NCI-H146 (cell line): ENCODE data around the gene KLK8.
"Not testable (repeated sequence)": the region's sequence is repeated elsewhere in the genome, so short reads cannot be mapped to it uniquely, and the experiment has no call there.

Source experiments
- DNase-seq: peaks from one replicate; lab custom pipeline; 2025; lab: John Stamatoyannopoulos, UW

The KLK8 gene

DNA sequence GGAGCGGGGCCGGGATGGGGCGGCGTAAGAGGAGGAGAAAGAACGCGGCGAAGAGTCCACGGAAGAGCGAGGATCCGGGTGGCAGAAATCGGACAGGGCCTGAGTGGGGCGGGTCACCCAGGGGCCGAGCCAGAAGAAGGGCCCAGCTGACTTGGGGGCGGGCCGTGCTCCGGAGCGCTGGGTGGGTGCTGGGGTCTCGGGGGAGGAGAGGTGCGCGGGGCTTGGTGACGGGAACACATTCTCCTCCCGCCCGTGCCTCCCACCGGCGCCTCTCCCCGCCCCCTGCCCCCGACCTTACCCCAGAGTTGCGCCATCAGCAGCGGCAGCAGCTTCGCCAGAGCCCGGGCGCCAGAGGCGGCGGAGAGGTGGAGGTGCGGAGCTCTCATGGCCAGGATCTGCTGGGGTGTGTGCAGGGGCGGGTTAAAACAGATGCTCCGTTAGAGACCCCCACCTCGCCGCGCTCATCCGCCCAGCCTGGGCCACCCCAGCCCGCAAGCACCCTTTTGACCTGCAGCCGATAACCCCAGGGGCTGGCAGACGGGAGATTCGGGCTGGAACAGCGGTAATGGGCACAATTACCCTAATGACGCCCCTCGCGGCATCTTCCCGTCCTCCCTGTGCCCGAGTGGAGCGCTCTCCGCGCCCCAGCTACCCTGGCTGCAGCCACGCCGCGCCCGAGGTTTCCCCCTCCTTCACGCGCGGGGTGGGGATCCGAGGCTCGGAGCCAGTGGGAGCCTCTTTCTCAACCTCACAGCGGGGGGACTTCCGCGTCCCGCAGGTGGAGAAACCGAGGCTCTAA is 17.5 kb upstream of the KLK8 start:
- DNase-seq = no peak

DNA sequence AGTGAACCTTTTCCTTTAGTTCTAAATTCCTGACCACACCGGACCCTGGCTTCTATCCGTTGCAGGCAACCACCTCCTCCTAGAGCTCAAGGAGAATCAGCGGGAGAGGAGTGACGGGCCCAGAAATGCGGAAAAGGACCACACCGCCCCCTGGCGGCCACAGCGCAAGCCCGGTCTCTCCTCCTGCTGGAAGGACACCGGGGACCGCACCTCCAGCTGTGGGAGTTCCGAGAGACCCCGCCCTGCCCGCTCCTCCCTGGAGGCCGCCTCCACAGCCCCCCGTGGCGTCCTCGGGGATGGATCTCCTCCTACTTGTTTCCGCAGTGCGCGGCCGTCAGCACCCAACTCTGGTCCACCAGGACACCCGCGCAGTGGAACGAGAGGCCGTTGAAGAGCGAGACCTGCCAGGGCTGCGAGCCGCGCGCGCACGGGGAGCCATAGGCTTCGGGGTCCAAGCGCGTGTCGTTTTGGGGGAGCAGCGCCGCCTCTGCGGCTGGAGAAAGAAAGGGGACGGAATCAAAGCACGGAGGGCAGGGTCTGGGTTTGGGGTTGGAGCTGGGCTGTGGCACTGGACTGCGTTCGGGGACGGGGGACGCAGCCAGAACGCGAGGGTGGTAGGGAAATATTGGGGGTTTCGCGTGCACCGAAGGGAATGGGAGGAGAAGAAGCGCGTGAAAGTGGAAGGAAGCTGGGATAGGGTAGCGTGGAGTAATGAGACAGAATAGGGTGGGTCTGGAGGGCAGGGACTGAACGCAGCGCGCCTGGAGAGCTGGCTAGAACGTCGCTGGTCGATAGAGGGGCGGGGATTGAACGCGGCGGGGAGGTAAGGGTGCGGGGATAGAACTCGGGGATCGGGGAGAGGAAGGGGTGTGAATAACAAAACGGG is 15.6 kb upstream of the KLK8 start:
- DNase-seq = peak; percentile 67

DNA sequence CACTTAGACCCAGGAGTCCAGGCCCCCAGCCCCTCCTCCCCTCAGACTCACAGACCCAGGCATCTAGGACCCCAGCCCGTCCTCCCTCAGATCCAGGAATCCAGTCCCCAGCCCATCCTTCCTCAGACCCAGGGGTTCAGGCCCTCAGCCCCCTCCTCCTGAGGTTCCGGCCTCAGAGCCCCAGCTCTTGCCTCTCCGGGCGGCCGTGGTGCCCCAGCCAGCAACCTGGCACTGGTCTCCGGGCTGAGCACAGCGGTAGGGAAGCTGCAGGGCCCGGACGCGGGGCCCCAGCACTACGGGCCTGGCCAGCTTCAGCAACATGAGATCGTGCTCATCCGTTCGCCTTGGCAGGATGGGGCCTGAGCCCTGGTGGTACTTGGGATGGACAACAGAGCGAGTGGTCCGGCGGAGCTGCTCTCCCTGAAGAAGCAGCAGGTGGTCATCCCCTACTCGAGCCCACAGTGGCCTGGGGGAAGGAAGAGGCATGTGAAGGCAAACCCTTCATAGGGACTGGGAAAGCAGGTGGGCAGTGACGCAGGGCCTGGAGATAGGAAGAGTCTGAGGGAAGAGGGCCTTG is 14.4 kb upstream of the KLK8 start:
- no peak for DNase-seq

DNA sequence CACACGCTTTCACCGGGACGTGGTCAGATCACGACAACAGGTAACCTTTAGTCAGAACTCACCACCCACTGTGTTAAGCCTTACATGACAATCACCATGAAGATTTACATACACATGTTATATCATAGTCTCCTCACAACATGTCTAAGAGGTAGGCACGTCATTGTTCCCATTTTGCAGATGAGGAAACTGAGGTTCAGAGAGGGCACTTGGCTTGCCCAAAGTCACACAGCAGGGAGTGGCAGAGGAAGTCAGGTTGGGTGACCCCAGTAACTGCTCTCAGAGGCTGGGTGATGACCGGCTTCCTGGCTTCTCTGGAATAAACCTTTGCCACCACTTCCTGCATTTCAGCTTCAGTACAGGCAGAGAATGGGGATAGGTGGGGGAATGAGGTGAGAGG is 12.8 kb upstream of the KLK8 start:
- no peak for DNase-seq

DNA sequence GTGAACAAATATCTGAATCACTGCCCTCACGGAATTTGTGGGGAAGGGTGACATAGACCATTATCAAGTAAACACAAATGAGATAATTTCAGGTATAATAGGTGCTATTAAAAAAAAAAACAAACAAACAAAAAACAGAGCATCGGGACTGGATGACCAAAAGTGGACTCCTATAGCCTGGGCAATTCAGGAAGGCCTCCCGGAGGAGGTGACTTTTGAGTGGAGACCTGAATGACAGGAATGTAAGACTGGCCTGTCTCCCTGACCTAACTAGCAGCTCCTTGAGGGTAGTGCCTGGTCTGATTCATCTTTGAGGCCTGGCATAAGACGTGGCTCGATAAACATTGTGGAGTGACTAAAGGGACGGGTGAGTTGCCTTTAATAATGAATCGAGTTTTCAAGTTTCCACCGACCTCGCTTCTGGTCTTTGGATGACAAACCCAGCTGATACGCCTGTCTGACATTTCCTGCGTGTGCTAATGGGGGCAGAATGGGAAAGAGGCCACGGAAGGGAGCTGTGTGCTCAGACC is 11.3 kb upstream of the KLK8 start:
- no peak for DNase-seq

DNA sequence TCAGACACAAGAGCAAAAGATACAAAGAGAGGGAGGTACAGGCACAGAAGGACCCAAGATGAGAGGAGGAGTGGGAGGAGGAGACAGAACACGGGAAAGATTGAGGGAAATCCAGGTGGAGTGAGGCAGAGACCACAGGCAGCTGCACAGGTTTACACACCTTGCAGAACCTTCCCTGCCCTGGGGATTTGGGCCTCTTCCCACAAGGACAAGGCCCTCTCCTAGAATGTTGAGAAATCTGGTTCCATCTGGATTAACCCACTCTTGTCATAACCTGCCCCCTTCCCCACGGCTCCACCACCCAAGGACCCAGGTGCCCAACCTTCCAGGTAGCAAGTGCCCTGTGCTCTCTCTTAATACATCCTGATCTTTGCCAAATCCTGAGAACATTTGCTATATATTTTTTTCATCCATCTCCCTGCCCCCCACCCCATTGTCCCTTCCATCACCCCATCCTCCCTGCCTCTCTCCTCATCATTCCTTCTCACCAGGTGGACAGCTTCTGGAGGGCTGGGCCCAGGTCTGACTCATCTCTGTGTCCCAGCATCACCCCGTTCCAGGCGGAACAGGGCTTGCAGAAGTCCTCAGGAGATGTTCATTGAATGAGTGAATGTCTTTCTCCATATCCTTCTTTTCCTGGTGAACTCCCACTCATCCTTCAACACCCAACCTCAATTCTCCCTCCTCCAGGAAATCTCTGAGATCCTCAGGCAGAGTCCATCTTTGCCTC is 8.8 kb upstream of the KLK8 start:
- no peak for DNase-seq

DNA sequence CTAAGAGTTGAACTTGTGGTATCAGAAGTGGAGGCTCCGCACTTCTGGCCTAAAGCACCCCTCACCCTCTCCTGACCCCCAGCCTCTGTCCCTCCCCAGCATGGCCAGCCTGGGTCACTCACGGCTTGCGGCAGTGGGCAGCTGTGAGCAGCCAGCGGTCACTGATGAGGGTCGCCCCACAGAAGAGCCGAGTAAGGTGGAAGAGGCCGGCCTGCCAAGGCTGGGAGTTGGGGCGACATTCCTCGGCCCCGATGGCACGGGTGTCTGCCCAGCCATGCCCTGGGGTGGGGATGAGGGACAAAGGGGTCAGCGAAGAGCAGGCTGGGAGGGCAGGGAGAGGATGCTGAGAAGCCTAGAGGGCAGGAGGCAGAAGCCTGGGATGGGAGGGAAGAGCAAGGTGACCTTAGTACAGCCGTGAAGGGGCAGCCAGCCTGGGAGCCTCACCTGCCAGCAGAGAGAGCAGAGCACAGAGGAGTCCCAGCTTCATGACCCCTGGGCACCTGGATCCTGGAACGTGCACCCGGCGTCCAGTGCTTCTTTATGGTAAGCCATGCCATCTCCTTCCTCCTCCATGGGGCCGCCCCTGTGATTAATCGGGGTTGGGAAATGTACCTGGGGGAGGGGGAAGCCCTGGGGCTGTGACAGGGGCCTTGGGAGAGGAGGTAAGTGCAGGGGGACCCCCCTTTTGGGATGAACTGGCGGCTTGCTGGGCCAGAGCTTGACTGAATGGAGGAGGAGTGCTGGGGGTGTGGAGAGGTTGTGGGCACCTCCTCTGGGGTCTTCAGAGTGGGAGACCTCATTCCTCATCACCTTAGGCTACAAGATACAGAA is 7.9 kb upstream of the KLK8 start:
- DNase-seq = no peak

DNA sequence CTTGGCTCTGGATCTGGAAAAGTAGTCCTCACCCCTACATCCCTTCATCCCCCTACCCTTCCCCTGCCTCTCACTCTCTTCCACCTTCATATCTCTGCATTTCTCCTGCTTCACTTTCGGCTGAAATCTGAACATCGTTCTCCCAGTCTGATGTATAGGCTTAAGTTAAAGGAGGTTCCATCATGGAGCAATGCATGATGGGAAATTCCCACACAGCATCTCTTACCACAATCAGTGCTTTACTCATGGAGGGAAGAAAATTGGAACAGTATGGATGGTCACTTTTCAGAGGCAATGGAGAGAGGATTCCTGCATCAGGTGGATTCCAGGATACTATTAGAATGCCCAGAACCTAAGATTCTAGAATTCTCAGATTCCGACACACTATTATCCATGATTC is 6.1 kb upstream of the KLK8 start:
- no peak for DNase-seq

DNA sequence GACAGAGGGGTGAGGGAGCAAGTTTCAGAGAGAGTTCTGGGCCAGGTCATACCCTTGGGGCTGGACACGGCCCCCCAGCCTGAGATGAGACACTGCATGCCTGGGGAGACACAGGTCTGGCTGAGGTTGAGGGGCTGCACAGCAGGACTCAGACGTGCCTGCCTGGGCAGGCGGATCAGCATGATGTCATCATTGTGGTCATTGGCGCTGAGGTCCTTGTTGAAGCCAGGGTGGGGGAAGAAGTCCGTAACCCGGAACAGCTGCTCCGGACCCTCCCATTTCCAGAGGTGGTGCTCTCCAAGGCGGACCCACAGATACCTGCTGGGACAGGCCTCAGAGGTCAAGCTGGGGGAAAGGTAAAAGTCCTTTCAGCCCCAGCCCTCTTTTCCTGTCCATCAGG is 5.0 kb upstream of the KLK8 start:
- DNase-seq = no peak

DNA sequence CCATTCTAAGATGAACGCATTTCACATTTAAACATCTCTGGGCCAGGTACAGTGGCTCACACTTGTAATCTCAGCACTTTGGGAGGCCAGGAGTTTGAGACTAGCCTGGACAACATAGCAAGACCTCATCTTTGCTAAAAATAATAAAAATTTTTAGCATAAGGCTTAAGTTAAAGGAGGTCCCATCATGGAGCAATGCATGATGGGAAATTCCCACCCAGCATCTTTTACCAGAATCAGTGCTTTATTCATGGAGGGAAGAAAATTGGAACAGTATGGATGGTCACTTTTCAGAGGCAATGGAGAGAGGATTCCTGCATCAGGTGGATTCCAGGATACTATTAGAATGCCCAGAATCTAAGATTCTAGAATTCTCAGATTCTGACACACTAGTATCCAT is 3.8 kb upstream of the KLK8 start:
- DNase-seq = no peak

DNA sequence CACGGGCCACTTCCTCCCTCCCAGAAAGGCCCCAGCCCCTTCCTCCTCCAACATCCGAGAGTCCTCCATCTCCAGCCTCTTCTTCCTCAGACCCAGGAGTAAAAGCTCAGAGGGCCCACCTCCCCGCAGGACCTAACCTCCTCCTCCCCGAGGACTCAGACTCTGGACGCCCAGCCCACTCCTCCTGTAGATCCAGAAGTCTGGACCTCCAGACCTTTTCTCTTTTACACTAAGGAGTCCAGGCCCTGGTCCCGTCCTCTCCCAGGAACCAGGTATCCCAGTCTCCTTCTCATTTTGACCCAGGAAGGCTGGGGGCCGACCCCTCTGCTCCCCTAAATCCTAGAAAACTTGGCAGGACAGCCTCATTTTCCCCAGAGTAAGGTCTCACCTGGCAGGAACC is 1.9 kb upstream of the KLK8 start:
- no peak for DNase-seq

DNA sequence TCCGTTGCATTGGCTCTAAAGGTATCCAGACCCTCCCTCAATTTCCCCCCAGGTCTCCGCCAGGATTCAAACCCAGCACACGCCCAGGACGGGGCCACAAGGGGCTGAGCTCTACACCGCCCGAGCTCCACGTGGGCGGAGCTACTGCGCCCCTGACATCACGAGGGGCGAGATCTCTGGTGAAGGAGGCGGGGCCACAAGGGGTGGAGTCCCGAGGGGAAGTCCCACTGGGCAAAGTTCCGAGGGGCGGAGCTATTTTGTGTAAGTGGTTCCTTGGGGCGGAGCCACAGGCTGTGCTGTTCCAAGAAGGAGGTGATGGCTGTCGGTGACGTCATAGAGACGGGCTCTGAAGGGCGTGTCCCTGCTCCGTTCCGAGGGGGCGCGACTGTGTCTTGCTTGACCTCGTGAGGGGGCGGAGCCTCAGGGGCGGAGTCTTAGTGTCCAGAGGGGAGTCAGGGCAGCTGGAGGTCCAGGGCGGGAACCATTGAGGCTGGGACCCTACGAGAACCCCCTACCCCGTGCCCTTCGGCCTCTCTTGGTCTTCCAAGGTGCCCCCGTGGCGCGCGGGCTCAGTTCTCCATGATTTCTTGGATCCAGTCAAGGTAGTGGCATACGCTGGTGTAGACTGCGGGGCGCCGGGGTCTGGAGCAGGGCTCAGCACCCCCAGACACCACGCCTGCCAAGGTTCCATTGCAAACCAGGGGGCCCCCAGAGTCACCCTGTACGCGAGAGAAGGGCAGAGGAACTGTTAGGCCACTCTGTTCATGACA is 1.3 kb upstream of the KLK8 start:
- no peak for DNase-seq

DNA sequence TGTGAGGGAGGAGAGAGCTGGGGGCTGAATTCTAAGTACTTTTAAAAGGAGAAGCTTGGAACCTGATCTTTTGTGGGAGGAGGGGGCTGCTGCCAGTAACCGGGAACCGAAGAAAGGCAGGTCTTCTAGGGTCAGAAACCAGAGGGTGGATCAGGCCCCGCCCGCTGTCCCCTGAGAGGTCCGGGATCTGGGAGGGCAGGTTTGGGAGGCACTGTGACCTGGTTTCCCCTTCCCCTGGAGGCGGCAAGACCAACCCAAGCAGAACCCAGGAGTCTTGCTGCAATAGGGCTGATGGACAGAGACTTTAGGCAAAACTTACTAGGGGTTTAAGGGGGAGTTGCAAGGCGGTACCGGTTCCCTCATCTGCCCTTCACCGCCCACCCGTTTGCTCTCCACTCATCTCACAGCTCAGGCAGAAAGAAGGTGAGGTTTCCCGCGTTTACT is 707 bp upstream of the KLK8 start:
- DNase-seq = no peak

DNA sequence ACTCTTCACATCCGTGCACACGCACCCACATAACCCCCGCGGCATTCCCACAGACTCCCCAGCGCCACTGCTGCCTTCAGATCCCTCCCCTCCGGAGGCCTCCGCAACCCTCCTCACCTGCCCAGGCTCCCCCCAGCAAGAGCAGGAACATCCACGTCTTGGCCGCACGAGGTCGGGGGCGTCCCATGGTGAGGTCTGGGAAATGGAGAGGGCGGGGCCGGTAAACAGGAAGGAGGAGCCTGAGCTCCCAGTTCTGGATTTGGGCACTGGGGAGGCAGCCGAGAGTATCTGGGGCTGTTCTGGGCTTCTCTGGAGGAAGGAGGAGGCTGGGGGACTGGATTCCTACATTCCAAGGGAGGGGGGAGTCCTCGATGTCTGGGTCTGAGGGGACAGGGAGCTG is 423 bp downstream of the KLK8 start:
- no peak for DNase-seq

DNA sequence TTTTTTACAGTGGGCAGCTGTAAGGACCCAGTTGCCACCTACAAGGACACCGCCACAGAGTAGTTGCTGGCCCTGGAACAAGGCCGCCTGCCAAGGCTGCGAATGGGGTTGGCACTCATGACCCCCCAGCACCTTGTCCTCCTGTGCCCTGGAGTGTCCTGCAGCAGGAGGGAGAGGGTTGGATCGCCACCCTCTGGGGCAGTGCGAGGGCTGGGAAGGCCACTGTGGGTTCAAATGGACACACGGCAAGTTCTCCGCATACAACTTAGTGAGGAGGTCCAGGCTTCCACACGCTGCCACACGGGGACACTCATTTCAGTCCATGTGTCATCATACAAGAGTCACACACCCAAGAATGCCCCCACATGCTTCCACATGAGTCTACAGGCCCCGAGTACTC is 978 bp downstream of the KLK8 start:
- no peak for DNase-seq

DNA sequence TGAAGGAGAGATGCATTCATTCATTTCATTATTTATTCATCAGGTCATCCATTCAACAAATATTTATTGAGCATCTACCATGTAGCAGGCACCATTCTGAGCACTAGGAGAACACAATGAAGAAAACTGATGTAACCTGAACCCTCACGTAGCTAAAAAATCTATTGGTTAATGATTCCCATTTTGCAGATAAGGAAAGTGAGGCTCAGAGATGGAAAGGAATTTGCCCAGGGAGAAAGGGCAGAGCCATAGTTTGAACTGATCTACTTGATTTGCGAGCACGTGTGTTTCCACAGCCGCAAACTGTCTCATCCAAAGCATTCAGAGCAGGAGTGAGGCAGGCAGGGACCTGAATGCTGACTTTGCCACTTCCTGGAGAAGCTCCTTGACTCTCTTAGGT is 2.7 kb downstream of the KLK8 start:
- DNase-seq = no peak

DNA sequence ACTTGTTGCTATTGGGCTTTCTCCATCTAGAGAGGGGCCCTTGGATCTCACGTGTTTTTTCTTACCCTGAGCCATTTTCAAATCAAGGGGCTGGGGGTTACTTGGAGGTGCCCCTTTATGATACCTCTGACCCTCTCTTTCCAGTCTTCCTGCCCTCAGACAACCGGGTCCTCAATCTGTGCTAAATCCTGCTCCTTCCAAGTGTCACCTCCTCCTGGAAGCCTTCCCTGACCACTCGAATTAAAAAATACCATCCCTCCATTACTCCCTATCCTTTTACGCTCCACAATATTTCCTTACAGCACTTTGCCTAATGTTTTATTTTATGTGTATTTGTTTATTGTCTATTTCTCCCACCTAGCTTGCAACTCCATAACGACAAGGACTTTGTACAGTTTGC is 3.3 kb downstream of the KLK8 start:
- no peak for DNase-seq

DNA sequence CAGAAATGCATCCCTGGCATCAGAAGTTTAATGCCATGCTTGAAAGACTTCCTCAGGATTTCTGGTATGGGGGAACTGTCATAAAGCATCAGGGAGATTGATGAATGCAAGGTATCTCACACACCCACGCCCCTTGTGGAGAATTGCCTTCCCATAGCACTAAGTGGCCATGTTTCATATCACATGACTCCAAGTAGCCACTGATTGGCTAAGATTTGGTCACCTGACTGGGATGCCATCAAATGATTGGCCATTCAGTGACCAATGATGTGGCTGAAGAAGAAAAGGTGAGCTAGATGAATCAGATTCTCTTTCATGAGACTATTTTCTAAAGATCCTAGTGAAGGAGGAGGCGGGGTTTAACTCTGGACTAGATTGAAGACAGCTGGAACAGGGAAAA is 7.3 kb downstream of the KLK8 start:
- DNase-seq = no peak

DNA sequence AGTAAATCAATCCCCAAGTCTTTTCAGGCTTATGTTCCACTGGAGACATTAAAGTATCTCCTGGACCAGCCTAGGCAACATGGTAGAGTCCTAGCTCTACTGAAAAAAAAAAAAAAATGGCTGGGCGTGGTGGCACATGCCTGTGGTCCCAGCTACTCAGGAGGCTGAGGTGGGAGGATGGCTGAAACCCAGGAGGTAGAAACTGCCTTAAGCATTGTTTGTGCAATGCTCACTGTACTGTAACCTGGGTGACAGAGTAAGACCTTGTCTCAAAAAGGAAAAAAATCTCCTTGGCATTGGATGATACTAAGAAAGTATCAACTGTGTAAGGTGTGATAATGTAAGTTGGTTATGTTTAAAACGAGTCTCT is 8.8 kb downstream of the KLK8 start:
- no peak for DNase-seq

DNA sequence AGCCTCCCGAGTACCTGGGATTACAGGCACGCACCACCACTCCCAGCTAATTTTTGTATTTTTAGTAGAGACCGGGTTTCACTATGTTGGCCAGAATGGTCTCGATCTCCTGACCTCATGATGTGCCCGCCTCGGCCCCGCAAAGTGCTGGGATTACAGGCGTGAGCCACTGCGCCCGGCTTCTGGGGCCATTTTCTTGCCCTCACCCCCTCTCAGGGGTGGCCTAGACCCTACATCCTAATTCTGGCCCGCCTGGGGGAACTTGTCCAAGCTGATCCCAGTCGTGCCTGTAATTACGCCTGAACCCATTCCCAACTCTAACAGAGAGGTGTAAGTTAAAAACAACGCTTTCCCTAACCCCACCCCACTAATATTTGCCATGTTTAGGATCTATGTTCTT is 17.0 kb downstream of the KLK8 start:
- not testable (repeated sequence) for DNase-seq
